ENCODE measurements around the gene MELTF. TPM values are rescaled to one million over a fixed set of nuclear protein-coding genes. Genes with fewer than 3 reads are reported as not detected.
A peak's percentile ranks its signal among the peaks of the same experiment; 100 is the strongest.

Gene MELTF
- total and polyA plus RNA-seq, 2 of the 13 experiments (the other 11 are each of a cell fraction or from before 2014, with no cell fraction given): 3.2 to 7.5 TPM

GRCh38 chr3:196981657-196982056, 48.0 kb downstream of the MELTF start (continued):
- peak; percentile 91 for TF ChIP-seq PAXIP1 (CRISPR knock-in tag; conservative IDR thresholded peaks at IDR 0.05)
- TF ChIP-seq GMEB1 (CRISPR knock-in tag; IDR thresholded peaks at IDR 0.05; ENCODE audit: borderline replicate concordance): no peak
- TF ChIP-seq ZNF777 (CRISPR knock-in tag; IDR thresholded peaks at IDR 0.05): no peak
- TF ChIP-seq ZNF17 (CRISPR knock-in tag; IDR thresholded peaks at IDR 0.05): no peak
- no peak for TF ChIP-seq PAX8 (CRISPR knock-in tag; IDR thresholded peaks at IDR 0.05; ENCODE audit: borderline replicate concordance)
- TF ChIP-seq GFI1 (CRISPR knock-in tag; IDR thresholded peaks at IDR 0.05; ENCODE audit: borderline replicate concordance): no peak
- TF ChIP-seq FOSL2 (CRISPR knock-in tag; IDR thresholded peaks at IDR 0.05): peak; percentile 57; the same call in 1 of the 2 replicates
- TF ChIP-seq ISX (CRISPR knock-in tag; conservative IDR thresholded peaks at IDR 0.05): no peak
- TF ChIP-seq ZNF160 (CRISPR knock-in tag; IDR thresholded peaks at IDR 0.05): no peak
- TF ChIP-seq GTF2F1 (IDR thresholded peaks at IDR 0.05; ENCODE audit: low read length): no peak
- no peak for TF ChIP-seq ZNF24 (IDR thresholded peaks at IDR 0.05)
- TF ChIP-seq ELF1 (CRISPR knock-in tag; IDR thresholded peaks at IDR 0.05): no peak
- TF ChIP-seq ZNF180 (CRISPR knock-in tag; IDR thresholded peaks at IDR 0.05; ENCODE audit: borderline replicate concordance, low read depth): no peak
- no peak for TF ChIP-seq ZFAT (CRISPR knock-in tag; conservative IDR thresholded peaks at IDR 0.05)
- TF ChIP-seq NR0B2 (CRISPR knock-in tag; IDR thresholded peaks at IDR 0.05): no peak
- no peak for TF ChIP-seq ZBTB14 (CRISPR knock-in tag; IDR thresholded peaks at IDR 0.05)
- no peak for TF ChIP-seq STAT6 (CRISPR knock-in tag; IDR thresholded peaks at IDR 0.05; ENCODE audit: borderline replicate concordance)
- no peak for TF ChIP-seq ZSCAN12 (CRISPR knock-in tag; IDR thresholded peaks at IDR 0.05)
- TF ChIP-seq RFX5 (IDR thresholded peaks at IDR 0.05; ENCODE audit: low read depth, low read length): no peak

All from HepG2 (cell line).